NCI-H1092 treated with DMSO at 0.1 percent for 48 hours (cell line): Measurements from ENCODE around the gene PRKAR1A.
"Not testable (repeated sequence)": the region's sequence is repeated elsewhere in the genome, so short reads cannot be mapped to it uniquely, and the experiment has no call there.

Source experiments
- DNase-seq: peaks from one replicate; lab custom pipeline; 2025; lab: John Stamatoyannopoulos, UW

The PRKAR1A gene

DNA sequence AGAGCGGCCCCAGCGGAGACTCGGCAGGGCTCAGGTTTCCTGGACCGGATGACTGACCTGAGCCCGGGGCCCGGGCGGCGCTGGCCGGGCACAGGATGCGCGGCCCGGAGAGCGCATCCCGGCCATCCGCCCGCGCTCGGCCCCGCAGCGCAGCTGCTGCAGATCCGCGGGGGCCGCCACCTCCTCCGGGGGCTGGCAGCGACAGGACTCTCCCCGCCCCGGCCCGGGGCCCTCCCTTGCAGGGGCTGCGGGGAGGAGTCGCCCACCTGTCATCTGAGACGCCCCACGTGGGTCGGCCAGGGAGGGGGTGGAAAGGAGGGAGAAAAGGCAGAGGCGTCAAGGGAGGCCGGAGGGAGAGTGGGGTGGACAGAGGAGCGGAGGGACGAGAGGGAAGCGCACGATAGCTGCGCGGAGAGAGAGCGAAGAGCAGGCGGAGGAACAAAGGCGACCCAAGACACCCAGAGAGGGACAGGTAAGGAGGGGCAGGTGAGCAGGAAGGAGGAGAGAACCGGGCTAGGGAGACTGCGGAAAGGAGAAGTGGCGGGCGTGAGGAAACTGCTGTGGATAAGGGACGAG lies 471 bp upstream of the PRKAR1A start:
- DNase-seq = peak; percentile 92

GRCh38 chr17:68512960-68513474 lies 787 bp downstream of the PRKAR1A start:
- DNase-seq = peak; percentile 12

DNA sequence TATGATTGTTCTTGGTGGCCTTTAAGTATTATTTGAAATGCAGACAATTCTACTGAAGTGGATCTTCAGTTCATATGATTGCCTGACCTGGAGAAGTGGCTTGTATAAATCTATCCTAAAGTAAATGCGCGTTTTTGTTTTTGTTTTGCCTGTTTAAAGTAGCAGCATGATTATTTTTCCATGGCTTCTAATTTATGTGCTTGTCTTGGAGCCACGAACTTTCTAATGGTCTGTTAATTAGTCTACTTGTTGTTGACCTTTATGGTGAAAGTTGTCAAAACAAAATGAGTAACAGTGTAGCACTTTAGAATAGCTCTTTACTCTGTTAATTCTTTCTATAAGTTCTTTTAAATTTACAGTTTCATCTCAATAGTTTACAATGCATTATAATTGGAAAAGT lies 1.7 kb downstream of the PRKAR1A start:
- no peak for DNase-seq

DNA sequence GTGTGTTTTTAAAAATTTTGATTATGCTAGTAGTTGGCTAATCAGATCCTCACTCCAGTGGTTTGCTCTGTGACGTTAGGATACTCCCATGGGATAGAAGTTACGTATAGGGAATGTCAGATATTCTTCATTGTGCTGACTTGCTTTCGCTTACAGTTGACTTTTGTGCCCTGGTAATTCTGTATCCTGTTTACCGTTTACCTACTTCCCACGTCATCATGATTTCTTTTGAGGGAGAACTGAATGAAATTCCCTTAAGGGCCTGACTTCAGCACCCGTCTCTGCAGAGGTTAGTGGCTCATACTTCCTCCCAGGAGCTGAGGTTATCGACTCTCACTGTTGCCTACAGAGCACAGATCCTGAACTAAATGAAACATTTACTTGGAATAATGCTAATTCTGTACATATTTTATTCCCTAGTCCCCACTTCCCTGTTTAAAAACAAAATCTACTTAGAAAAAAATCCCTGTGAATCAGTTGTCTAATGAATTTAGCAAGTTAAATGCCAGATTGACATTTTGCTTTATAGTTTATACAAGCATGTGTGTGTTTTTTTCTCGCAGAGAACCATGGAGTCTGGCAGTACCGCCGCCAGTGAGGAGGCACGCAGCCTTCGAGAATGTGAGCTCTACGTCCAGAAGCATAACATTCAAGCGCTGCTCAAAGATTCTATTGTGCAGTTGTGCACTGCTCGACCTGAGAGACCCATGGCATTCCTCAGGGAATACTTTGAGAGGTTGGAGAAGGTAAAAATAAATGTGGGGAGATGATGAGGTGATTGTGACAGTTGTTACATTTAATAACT lies 2.8 kb downstream of the PRKAR1A start:
- DNase-seq = no peak

GRCh38 chr17:68516732-68517131 lies 4.5 kb downstream of the PRKAR1A start:
- no peak for DNase-seq

GRCh38 chr17:68517605-68518004 lies 5.4 kb downstream of the PRKAR1A start:
- not testable (repeated sequence) for DNase-seq

DNA sequence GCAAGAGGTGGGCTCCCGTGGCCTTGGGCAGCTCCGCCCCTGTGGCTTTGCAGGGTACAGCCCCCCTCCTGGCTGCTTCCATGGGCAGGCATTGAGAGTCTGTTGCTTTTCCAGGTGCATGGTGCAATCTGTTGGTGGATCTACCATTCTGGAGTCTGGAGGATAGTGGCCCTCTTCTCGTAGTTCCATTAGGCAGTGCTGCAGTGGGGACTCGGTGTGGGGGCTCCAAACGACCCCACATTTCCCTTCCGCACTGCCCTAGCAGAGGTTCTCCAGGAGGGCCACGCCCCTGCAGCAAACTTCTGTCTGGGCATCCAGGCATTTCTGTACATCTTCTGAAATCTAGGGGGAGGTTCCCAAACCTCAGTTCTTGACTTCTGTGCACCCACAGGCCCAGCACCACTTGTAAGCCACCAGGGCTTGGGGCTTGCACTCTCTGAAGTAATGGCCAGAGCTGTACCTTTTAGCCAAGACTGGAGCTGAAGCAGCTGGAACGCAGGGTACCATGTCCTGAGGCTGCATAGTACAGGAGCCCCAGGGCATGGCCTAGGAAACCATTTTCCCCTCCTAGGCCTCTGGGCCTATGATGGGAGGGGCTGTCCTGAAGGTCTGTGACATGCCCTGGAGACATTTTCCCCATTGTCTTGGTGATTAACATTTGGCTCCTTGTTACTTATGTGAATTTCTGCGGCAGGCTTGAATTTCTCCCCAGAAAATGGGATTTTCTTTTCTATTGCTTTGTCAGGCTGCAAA lies 6.0 kb downstream of the PRKAR1A start:
- no peak for DNase-seq

GRCh38 chr17:68519051-68519450 lies 6.8 kb downstream of the PRKAR1A start:
- not testable (repeated sequence) for DNase-seq

DNA sequence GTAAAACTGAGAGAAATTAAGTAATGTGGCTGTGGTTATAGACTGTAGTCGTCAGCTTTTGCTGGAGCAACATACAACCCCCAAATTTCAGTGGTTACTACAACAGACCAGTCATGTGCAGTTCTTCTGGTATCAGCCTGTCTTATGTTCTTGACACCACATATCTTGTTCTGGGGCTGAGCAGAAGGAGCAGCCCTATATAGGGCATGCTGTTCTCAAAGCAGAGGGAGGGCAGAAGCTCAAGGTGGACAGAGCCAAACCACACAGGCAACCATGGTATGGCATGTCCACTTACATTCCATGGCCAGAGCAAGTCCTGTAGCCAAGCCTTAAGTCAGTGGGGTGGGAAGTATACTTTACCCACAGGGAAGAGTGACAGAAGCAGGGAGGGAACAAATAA lies 7.7 kb downstream of the PRKAR1A start:
- DNase-seq = no peak

DNA sequence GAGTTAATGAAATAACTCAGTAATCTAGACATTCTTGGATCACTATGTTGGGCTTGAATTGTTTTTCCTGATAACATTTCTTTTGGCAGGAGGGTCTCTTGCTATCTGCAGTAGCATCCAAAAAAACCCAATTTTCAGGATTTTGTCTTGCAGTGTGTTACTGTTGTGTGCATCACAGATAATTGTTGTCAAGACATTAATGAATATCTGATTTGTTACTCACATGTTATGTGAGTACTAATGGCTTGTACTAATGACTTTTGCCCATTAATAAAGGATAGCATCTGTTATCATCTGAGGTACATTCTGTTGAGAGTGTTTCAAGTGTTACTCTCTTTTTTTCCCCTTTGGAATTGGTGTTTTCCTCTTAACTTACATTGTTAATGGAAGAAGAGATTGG lies 10.0 kb downstream of the PRKAR1A start:
- no peak for DNase-seq

- no peak for DNase-seq
Observed at GRCh38 chr17:68526548-68526947, 14.3 kb downstream of the PRKAR1A start.

- no peak for DNase-seq
Observed at GRCh38 chr17:68527314-68527713, 15.1 kb downstream of the PRKAR1A start.

DNA sequence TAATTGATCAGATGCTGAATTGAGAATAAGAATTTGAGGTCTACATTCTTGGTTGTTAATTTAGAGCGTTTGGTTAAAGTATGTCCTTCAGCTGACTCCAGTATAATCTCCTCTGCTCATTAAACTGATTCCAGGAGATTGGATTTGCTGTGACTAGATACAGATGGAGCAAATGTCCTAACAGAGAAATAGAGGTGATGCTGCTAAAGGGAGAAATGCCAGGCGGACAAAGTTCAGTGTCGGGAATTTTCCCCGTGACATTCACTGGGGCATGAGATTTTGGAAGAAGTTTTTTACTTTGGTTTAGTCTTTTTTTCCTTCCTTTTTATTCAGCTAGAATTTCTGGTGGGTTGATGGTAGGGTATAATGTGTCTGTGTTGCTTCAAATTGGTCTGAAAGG lies 19.0 kb downstream of the PRKAR1A start:
- DNase-seq = no peak

- DNase-seq = no peak
Observed at GRCh38 chr17:68532826-68533225, 20.6 kb downstream of the PRKAR1A start.

DNA sequence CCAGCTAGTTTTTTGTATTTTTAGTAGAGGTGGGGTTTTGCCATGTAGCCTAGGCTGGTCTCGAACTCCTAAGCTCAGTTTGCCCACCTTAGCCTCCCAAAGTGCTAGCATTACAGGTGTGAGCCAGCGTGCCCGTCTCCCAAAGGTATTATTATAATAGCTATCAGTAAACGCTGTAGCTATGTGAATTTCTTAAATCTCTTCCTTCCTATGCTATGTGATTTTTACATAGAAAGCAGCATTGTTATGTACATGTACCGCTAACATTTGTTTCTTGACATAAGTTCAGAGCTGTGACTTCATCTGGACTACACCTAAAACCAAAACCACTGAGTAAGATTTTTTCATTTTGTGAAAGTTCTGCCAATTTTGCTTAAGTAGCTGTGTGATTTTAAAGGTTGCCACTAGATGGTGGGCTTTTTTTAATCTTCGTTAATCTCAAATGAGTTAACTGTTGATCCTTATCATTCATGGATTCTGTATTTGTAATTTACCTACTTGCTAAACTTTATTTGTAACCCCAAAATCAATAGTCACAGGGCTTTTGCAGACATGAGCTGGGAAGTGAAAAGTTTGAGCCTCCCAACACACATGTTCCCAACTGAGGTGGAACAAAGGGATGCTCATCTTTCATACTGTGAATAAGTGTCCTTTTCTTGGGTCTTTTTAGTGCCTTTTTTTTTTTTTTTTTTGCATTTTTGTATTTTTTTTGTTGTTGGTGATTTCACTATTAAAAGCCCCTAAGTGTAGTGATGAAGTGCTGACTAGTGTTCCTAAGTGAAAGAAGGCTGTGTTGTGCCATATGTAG lies 21.9 kb downstream of the PRKAR1A start:
- DNase-seq = no peak

- DNase-seq = no peak
Observed at GRCh38 chr17:68534695-68535088, 22.5 kb downstream of the PRKAR1A start.

DNA sequence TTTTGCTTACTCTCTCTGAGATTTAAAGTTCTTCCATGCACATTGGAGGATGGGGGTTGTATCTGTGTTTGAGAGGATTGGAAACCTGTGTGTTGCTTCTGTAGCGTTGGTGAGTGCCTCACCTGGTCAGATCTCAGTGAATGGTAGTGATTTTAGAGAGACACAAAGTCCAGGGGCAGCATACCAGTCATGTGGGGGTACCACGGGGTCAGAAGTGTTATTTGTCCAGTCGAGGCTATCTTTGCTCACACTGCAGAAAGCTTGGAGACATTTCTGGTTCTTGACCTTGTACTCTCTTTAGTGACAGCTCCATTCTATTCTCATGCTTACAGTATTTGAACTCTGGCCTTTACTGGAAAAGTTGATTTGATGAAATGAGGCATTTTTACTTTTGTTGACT lies 23.7 kb downstream of the PRKAR1A start:
- no peak for DNase-seq

DNA sequence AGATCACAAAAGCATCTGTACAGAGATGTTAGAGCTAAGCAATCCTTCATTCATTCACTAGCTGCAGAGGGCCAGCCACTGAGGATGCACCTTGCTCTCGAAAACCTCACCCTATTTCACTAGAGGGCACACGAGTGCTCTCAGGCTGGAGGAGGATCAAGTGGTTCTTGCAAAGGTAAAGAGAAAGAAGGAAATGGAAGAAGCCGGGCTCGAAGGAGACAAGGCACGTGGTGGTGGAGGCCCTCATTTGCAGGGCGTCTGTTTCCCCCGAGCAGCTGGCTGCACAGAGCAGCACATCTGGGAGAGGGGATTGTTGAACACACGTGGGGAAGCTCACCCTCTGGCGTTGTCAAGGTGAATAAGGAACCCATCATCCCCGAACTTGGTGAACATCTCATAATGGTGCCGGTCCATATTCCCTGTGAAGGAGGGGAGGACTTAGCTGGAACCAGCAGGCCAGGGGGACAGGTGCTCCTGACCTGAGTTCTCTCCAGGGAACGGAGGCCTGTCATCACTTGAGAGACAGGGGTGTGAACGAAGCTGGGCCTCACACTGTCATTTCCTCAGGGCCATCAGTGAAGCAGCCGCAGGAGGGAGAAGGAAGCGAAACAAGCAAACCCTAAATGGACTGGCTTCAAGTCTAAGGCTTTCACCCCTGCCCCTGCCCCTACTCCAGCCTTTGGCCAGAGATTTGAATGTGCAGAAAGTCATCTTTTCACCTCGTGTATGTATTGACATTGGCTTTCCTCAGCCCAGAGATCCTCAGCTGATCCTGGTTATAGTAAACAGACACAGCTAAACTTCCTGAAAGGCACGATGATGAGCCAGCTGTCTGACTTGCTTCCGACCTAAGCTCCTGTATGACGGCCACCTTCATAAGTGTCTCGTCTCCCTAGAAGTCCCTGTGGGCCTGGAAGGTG lies 27.6 kb downstream of the PRKAR1A start:
- DNase-seq = no peak

- no peak for DNase-seq
Observed at GRCh38 chr17:68540981-68541380, 28.8 kb downstream of the PRKAR1A start.

DNA sequence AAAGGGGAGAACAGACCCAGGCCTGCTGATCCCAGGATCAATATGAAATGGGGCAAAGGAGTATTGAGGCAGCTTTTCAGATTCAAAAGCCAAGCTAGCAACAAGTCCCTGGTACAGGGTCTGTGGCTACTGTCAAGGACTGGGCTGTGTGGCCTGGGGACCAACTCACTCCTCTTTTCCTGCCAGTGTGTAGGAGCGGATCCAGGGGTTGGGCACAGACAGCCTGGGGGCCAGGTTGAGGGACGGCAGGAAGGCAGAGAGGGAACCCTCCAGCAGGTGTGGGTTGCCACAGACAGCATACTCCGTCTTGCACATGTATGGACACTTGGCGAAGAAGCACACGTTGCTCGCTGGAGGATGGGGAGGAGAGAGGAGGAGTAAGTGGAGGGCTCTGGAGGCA lies 29.6 kb downstream of the PRKAR1A start:
- DNase-seq = no peak
